Measurements from ENCODE around the gene RGS2. TPM values are rescaled to one million over a fixed set of nuclear protein-coding genes. Genes with fewer than 3 reads are reported as not detected.

The RGS2 gene
- total and polyA plus RNA-seq, 2 of the 4 experiments (the other 2 are of a cell fraction) = 13.5 to 19.7 TPM

- dilution Hi-C loops (cut with HindIII; ENCODE audit: low sequenced_read_pairs, unreplicated experiment) = no loop called here
Observed at GRCh38 chr1:192766876-192767275, 42.0 kb upstream of the RGS2 start.

More at GRCh38 chr1:192766876-192767275, 42.0 kb upstream of the RGS2 start:
- intact Hi-C loops (cut with micrococcal nuclease) = loop anchor here (5.0 kb wide), 1 partner anchor 35 kb away; no protein-coding TSS in a partner anchor
- TF ChIP-seq, protein P1, sequence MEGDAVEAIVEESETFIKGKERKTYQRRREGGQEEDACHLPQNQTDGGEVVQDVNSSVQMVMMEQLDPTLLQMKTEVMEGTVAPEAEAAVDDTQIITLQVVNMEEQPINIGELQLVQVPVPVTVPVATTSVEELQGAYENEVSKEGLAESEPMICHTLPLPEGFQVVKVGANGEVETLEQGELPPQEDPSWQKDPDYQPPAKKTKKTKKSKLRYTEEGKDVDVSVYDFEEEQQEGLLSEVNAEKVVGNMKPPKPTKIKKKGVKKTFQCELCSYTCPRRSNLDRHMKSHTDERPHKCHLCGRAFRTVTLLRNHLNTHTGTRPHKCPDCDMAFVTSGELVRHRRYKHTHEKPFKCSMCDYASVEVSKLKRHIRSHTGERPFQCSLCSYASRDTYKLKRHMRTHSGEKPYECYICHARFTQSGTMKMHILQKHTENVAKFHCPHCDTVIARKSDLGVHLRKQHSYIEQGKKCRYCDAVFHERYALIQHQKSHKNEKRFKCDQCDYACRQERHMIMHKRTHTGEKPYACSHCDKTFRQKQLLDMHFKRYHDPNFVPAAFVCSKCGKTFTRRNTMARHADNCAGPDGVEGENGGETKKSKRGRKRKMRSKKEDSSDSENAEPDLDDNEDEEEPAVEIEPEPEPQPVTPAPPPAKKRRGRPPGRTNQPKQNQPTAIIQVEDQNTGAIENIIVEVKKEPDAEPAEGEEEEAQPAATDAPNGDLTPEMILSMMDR (conservative IDR thresholded peaks at IDR 0.05; ENCODE audit: low read depth, low read length) = 0 out of 2 replicates have a peak, but pooled peaks have one; percentile 2
- no peak for TF ChIP-seq BHLHE40 (IDR thresholded peaks at IDR 0.05; ENCODE audit: low read depth, low read length)
- no peak for TF ChIP-seq FOS (IDR thresholded peaks at IDR 0.05; ENCODE audit: low read depth, low read length)
- H3K14ac ChIP-seq (replicated peaks; ENCODE audit: low read depth, low read length) = 0 out of 2 replicates have a peak overlapping the region, but pooled peaks have one; percentile 33
- no peak overlapping the region for H3K9ac ChIP-seq (ENCODE audit: low read depth, low read length)
- peak overlapping the region; percentile 77; the same call in 1 of the 2 replicates for H4K91ac ChIP-seq (ENCODE audit: insufficient read depth, low read depth, low read length)
- no peak overlapping the region for H2AK9ac ChIP-seq (replicated peaks; ENCODE audit: low read depth, low read length, poor library complexity)
- H3K9me3 ChIP-seq (ENCODE audit: control insufficient read depth, insufficient read depth, low read length) = no peaks in the 10 kb centered on the region
- H2BK15ac ChIP-seq (ENCODE audit: low read depth, low read length) = peak overlapping the region; percentile 82; the same call in 1 of the 3 replicates
- no peaks in the 10 kb centered on the region for H3K27me3 ChIP-seq (ENCODE audit: control insufficient read depth, insufficient read depth, low read length)
- H2BK120ac ChIP-seq (ENCODE audit: low read depth, low read length) = peak overlapping the region; percentile 65
- peaks cover 18% of the 10 kb centered on the region for H3K4me1 ChIP-seq (ENCODE audit: control insufficient read depth, insufficient read depth, low read length)
- no peak overlapping the region for H3K23ac ChIP-seq (ENCODE audit: low read depth, low read length)
- H4K8ac ChIP-seq (ENCODE audit: low read depth in 2 of 2, low read length in 2 of 2) = peak overlapping the region in 1 of 2 experiments; percentile 57; a peak in 1 of 4 replicates
- BruUV-seq (replicated peaks) = no TSS peak
- H3K4me2 ChIP-seq (ENCODE audit: low read depth, low read length) = no peak overlapping the region
- CTCF ChIA-PET = no interaction called here
- POLR2A ChIA-PET (ENCODE audit: unreplicated experiment) = no interaction called here
- DNase-seq (no peak), ATAC-seq (ENCODE audit: low read depth) (no peak)
- 70% methylated on average over 1 of the region's 3 CpGs; no CpG with 5 or more reads in 1 of the 2 experiments for WGBS, 2 experiments (ENCODE audit: extremely low coverage in 2 of 2, insufficient read length in 1 of 2)
- peak overlapping the region; percentile 14; the same call in 1 of the 2 replicates for H4K5ac ChIP-seq (ENCODE audit: low read depth, low read length)
- H4K20me1 ChIP-seq (ENCODE audit: insufficient read depth, low read length) = no peaks in the 10 kb centered on the region
- no peak overlapping the region for H3K56ac ChIP-seq (ENCODE audit: extremely low read depth, insufficient read depth, low read length)
- H3K36me3 ChIP-seq (ENCODE audit: control insufficient read depth, insufficient read depth, low read length) = no peaks in the 10 kb centered on the region
- H3K18ac ChIP-seq (ENCODE audit: low read depth, low read length) = peak overlapping the region; percentile 7
- no peak overlapping the region for H2AFZ ChIP-seq (replicated peaks; ENCODE audit: low read length, poor library complexity)
- H3K79me1 ChIP-seq (ENCODE audit: low read depth in 1 of 2, low read length in 2 of 2) = no peaks in the 10 kb centered on the region
- peak overlapping the region; percentile 57 for H2BK20ac ChIP-seq (ENCODE audit: low read depth, low read length)
- no peak overlapping the region for H3K4me3 ChIP-seq (ENCODE audit: insufficient read depth, low read depth, low read length)
- in situ Hi-C loops (cut with MboI; ENCODE audit: low sequenced_read_pairs) = no loop called here
- peaks cover 10% of the 10 kb centered on the region for H3K9me1 ChIP-seq (ENCODE audit: insufficient read depth, low read length)
- no peak overlapping the region for H3K27ac ChIP-seq (ENCODE audit: insufficient read depth, low read length)
- H3K4ac ChIP-seq (ENCODE audit: low read depth, low read length) = peak overlapping the region; percentile 54; the same call in 1 of the 2 replicates
- H2AK5ac ChIP-seq (ENCODE audit: low read depth, low read length) = no peak overlapping the region
- no peak overlapping the region for H2BK5ac ChIP-seq (ENCODE audit: low read depth, low read length, poor library complexity, severe bottlenecking)
